HepG2 (cell line): Measurements from ENCODE around the gene RABEPK. TPM values are rescaled to one million over a fixed set of nuclear protein-coding genes. Genes with fewer than 3 reads are reported as not detected.

ENCODE experiments used
- ADNP ChIP-seq: sonication (generic); formaldehyde crosslinking; IDR thresholded peaks from 2 replicates; pipeline ENCODE4 v1.4.0; 2020; ENCODE audit warnings: missing genetic modification reagents
- ATF7-NPFF ChIP-seq: sonication (generic); formaldehyde crosslinking; IDR thresholded peaks from 2 replicates; pipeline ENCODE4 v1.8.1; 2023; ENCODE audit warnings: mild to moderate bottlenecking, low read depth, missing genetic modification reagents, moderate library complexity
- FOSL2 ChIP-seq: sonication (generic); formaldehyde crosslinking; IDR thresholded peaks from 2 replicates; pipeline ENCODE4 v1.4.0; 2020; ENCODE audit warnings: missing genetic modification reagents
- RCOR2 ChIP-seq: IDR thresholded peaks from 2 replicates; pipeline ENCODE4 v1.6.1; 2016; ENCODE audit warnings: missing biosample characterization, missing genetic modification reagents
- RFX5 ChIP-seq: IDR thresholded peaks from 2 replicates; pipeline ENCODE4 v1.6.1; 2011; ENCODE audit warnings: low read depth, low read length, improper control_type of control experiment
- ZBTB38 ChIP-seq: sonication (generic); formaldehyde crosslinking; IDR thresholded peaks from 2 replicates; pipeline ENCODE4 v1.5.1; 2020; ENCODE audit warnings: mild to moderate bottlenecking, missing genetic modification reagents
- ZFX ChIP-seq: sonication (generic); formaldehyde crosslinking; IDR thresholded peaks from 2 replicates; pipeline ENCODE4 v1.4.0; 2020; ENCODE audit warnings: mild to moderate bottlenecking, low read depth, missing genetic modification reagents, moderate library complexity
- ZNF446 ChIP-seq: sonication (generic); formaldehyde crosslinking; IDR thresholded peaks from 2 replicates; pipeline ENCODE4 v1.5.0; 2020; ENCODE audit warnings: mild to moderate bottlenecking, missing genetic modification reagents
- ZNF549 ChIP-seq: sonication (generic); formaldehyde crosslinking; IDR thresholded peaks from 2 replicates; pipeline ENCODE4 v1.5.0; 2020; ENCODE audit warnings: missing genetic modification reagents
- ZNF672 ChIP-seq: sonication (generic); formaldehyde crosslinking; IDR thresholded peaks from 2 replicates; pipeline ENCODE4 v1.8.1; 2022; ENCODE audit warnings: missing genetic modification reagents
- ZNF878 ChIP-seq: sonication (generic); formaldehyde crosslinking; IDR thresholded peaks from 2 replicates; pipeline ENCODE4 v1.8.1; 2023; ENCODE audit warnings: mild to moderate bottlenecking, missing genetic modification reagents, moderate library complexity
- polyA plus RNA-seq, 8 experiments: library from polyadenylated mRNA; depleted of rRNA in 3 of 8; stranded (reverse) in 7 of 8; unstranded in 1 of 8; fragments of >200 nt; fragmentation: Illumina TruSeq in 4 of 8; extraction: Trizol in 4 of 8; gene quantifications; 2 replicates each; pipeline versions ENCODE4 v1.2.1 to v1.2.3, GENCODE V29; 2011 to 2016; ENCODE audit warnings: low read depth in 4 of 8, missing spikeins in 1 of 8, mixed read lengths in 1 of 8; ENCODE audit not compliant: insufficient read depth in 1 of 8
- total RNA-seq, 5 experiments: library from RNA; depleted of rRNA; stranded (reverse); fragments of >200 nt; fragmentation: Illumina TruSeq; extraction: Trizol; gene quantifications; 2 replicates each; pipeline ENCODE4 v1.2.3, GENCODE V29; 2016; ENCODE audit warnings: low read depth in 1 of 5
- TF ChIP-seq, protein P1 (sequence below): sonication (generic); formaldehyde crosslinking; IDR thresholded peaks from 2 replicates; pipeline ENCODE4 v1.4.0; 2020; ENCODE audit warnings: missing genetic modification reagents, borderline replicate concordance
- TF ChIP-seq, protein P2 (sequence below): fragments of 450-650 bp; IDR thresholded peaks from 2 replicates; pipeline ENCODE4 v1.6.1; 2017
- TF ChIP-seq, protein P3 (sequence below), 2 experiments: sonication (generic) in 1 of 2; formaldehyde crosslinking in 1 of 2; IDR thresholded peaks; 2 replicates each; pipeline versions ENCODE4 v1.4.0 to v1.6.1; 2018 to 2020; ENCODE audit warnings: missing genetic modification reagents in 2 of 2, borderline replicate concordance in 1 of 2, low read depth in 1 of 2, mild to moderate bottlenecking in 1 of 2, missing biosample characterization in 1 of 2
- TF ChIP-seq, protein P4 (sequence below): sonication (generic); formaldehyde crosslinking; IDR thresholded peaks from 2 replicates; pipeline ENCODE4 v1.8.0; 2022; ENCODE audit warnings: missing genetic modification reagents, mild to moderate bottlenecking, inconsistent platforms, borderline replicate concordance
- TF ChIP-seq, protein P5 (sequence below): sonication (generic); formaldehyde crosslinking; IDR thresholded peaks from 2 replicates; pipeline ENCODE4 v1.5.1; 2020; ENCODE audit warnings: missing genetic modification reagents, mild to moderate bottlenecking, borderline replicate concordance

Gene RABEPK
- total and polyA plus RNA-seq, 2 of the 13 experiments (the other 11 are each of a cell fraction or from before 2014, with no cell fraction given), result 75.5 to 90.0 TPM

DNA sequence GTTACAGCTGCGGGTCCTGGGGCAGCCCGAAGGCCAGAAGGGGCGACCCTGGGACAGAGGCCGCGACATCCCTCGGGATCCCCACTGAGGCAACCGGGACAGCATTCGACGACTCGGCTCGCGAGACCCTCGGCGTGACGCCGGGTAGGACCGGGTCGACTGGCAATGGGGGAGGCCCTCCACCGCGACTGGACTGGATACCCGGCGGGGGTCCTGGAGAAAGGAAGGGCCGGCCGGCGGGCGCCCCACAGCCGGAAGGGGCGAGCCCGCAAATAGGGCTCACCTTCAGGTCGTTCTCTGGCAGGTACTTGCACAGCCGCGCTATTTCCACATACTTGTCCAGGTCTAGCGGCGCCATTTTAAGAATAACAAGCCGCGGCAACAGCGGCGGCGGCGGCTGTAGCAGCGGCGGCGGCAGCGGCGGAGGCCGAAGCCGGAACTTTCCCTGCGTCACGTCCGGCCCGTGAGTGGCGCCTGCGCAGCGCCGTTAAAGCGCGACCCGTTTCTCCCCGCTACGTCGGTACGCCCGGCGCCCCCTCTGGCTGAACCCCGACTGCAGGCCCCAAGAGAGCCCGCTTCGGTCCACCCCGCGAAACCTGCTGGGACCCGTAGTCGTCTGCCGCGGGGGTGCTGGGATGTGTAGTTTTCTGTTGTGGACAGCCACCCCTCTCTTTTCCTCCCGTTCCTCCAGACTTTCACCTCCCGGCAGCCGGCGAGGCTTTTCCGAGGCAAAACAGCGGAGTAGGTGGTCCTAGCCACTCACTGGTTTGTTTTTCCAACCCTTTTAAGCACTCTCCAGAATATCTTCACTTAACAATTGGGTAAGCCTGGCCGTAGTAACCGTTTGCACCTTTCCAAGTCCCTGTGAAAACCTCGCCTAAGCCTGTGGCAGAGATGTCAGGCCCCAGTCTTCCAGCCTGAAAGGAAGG is 10.7 kb upstream of the RABEPK start, which contains the start of gene PPP6C (continued):
- TF ChIP-seq, protein P1, sequence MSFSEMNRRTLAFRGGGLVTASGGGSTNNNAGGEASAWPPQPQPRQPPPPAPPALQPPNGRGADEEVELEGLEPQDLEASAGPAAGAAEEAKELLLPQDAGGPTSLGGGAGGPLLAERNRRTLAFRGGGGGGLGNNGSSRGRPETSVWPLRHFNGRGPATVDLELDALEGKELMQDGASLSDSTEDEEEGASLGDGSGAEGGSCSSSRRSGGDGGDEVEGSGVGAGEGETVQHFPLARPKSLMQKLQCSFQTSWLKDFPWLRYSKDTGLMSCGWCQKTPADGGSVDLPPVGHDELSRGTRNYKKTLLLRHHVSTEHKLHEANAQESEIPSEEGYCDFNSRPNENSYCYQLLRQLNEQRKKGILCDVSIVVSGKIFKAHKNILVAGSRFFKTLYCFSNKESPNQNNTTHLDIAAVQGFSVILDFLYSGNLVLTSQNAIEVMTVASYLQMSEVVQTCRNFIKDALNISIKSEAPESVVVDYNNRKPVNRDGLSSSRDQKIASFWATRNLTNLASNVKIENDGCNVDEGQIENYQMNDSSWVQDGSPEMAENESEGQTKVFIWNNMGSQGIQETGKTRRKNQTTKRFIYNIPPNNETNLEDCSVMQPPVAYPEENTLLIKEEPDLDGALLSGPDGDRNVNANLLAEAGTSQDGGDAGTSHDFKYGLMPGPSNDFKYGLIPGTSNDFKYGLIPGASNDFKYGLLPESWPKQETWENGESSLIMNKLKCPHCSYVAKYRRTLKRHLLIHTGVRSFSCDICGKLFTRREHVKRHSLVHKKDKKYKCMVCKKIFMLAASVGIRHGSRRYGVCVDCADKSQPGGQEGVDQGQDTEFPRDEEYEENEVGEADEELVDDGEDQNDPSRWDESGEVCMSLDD (CRISPR knock-in tag), result peak; percentile 99
- peak; percentile 59; the same call in 1 of the 2 replicates for TF ChIP-seq ATF7-NPFF (CRISPR knock-in tag)
- no peak for TF ChIP-seq RCOR2 (CRISPR knock-in tag)
- TF ChIP-seq, protein P2, sequence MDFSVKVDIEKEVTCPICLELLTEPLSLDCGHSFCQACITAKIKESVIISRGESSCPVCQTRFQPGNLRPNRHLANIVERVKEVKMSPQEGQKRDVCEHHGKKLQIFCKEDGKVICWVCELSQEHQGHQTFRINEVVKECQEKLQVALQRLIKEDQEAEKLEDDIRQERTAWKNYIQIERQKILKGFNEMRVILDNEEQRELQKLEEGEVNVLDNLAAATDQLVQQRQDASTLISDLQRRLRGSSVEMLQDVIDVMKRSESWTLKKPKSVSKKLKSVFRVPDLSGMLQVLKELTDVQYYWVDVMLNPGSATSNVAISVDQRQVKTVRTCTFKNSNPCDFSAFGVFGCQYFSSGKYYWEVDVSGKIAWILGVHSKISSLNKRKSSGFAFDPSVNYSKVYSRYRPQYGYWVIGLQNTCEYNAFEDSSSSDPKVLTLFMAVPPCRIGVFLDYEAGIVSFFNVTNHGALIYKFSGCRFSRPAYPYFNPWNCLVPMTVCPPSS, result no peak
- TF ChIP-seq, protein P3, sequence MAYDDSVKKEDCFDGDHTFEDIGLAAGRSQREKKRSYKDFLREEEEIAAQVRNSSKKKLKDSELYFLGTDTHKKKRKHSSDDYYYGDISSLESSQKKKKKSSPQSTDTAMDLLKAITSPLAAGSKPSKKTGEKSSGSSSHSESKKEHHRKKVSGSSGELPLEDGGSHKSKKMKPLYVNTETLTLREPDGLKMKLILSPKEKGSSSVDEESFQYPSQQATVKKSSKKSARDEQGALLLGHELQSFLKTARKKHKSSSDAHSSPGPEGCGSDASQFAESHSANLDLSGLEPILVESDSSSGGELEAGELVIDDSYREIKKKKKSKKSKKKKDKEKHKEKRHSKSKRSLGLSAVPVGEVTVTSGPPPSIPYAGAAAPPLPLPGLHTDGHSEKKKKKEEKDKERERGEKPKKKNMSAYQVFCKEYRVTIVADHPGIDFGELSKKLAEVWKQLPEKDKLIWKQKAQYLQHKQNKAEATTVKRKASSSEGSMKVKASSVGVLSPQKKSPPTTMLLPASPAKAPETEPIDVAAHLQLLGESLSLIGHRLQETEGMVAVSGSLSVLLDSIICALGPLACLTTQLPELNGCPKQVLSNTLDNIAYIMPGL (CRISPR knock-in tag; IDR thresholded peaks at IDR 0.05; ENCODE audit: borderline replicate concordance in 1 of 2, low read depth in 1 of 2), result peak; percentile 74 to 88
- TF ChIP-seq, protein P4, sequence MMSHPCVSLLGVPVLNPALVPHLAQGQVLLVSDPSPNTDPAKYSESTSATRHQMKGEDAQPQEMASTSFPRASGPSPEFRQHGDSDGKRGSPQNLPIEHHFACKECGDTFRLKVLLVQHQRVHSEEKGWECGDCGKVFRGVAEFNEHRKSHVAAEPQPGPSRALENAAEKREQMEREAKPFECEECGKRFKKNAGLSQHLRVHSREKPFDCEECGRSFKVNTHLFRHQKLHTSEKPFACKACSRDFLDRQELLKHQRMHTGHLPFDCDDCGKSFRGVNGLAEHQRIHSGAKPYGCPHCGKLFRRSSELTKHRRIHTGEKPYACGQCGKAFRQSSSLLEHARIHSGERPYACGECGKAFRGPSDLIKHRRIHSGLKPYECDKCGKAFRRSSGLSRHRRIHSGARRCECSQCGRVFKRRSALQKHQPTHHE (CRISPR knock-in tag), result no peak
- TF ChIP-seq, protein P5, sequence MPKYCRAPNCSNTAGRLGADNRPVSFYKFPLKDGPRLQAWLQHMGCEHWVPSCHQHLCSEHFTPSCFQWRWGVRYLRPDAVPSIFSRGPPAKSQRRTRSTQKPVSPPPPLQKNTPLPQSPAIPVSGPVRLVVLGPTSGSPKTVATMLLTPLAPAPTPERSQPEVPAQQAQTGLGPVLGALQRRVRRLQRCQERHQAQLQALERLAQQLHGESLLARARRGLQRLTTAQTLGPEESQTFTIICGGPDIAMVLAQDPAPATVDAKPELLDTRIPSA (CRISPR knock-in tag), result peak; percentile 44; the same call in 1 of the 2 replicates
- TF ChIP-seq ZNF549, result no peak
- TF ChIP-seq FOSL2 (CRISPR knock-in tag), result peak; percentile 52
- TF ChIP-seq ZNF878 (CRISPR knock-in tag), result peak; percentile 58; the same call in 1 of the 2 replicates
- TF ChIP-seq ZFX, result peak; percentile 92
- peak; percentile 98 for TF ChIP-seq ADNP (CRISPR knock-in tag)
- peak; percentile 49; the same call in 1 of the 2 replicates for TF ChIP-seq RFX5
- peak; percentile 43; the same call in 1 of the 2 replicates for TF ChIP-seq ZBTB38 (CRISPR knock-in tag)
- no peak for TF ChIP-seq ZNF672 (CRISPR knock-in tag)
- peak; percentile 25; the same call in 1 of the 2 replicates for TF ChIP-seq ZNF446 (CRISPR knock-in tag)
